HepG2 (cell line): ENCODE data around the gene PSMB1. TPM values are rescaled to one million over a fixed set of nuclear protein-coding genes. Genes with fewer than 3 reads are reported as not detected.

Source experiments
- ATF7-NPFF ChIP-seq: sonication (generic); formaldehyde crosslinking; IDR thresholded peaks from 2 replicates; pipeline ENCODE4 v1.8.1; 2023; ENCODE audit warnings: mild to moderate bottlenecking, low read depth, missing genetic modification reagents, moderate library complexity
- FOXC1 ChIP-seq: sonication (generic); formaldehyde crosslinking; IDR thresholded peaks from 2 replicates; pipeline ENCODE4 v1.8.0; 2022; ENCODE audit warnings: mild to moderate bottlenecking, missing genetic modification reagents, borderline replicate concordance
- IKZF1 ChIP-seq: fragments of 450-650 bp; IDR thresholded peaks from 2 replicates; pipeline ENCODE4 v1.7.1; 2016
- IRF2 ChIP-seq: IDR thresholded peaks from 2 replicates; pipeline ENCODE4 v1.6.1; 2018; ENCODE audit warnings: missing genetic modification reagents, missing compliant biosample characterization
- JARID2 ChIP-seq: sonication (generic); formaldehyde crosslinking; IDR thresholded peaks from 2 replicates; pipeline ENCODE4 v1.8.1; 2023; ENCODE audit warnings: missing genetic modification reagents, inconsistent platforms; ENCODE audit not compliant: insufficient replicate concordance
- KLF13 ChIP-seq: sonication (generic); formaldehyde crosslinking; IDR thresholded peaks from 2 replicates; pipeline ENCODE4 v1.4.0; 2020; ENCODE audit warnings: mild to moderate bottlenecking, missing genetic modification reagents
- NCOR1 ChIP-seq: fragments of 200-600 bp; sonication (generic); IDR thresholded peaks from 2 replicates; pipeline ENCODE4 v1.7.0; 2017; ENCODE audit warnings: antibody characterized with exemption, low read length, borderline replicate concordance
- NONO ChIP-seq, 2 experiments: fragments of 450-650 bp in 1 of 2; sonication (generic) in 1 of 2; formaldehyde crosslinking in 1 of 2; IDR thresholded peaks in 1 of 2; conservative IDR thresholded peaks in 1 of 2; 2 replicates each; pipeline versions ENCODE4 v1.6.1 to v1.8.0; 2017 to 2022; ENCODE audit warnings: mild to moderate bottlenecking in 1 of 2, missing genetic modification reagents in 1 of 2, moderate library complexity in 1 of 2
- POGZ ChIP-seq: sonication (generic); formaldehyde crosslinking; IDR thresholded peaks from 2 replicates; pipeline ENCODE4 v1.4.0; 2020; ENCODE audit warnings: mild to moderate bottlenecking, missing genetic modification reagents
- RFX3 ChIP-seq: IDR thresholded peaks from 2 replicates; pipeline ENCODE4 v1.6.1; 2016; ENCODE audit warnings: missing biosample characterization, missing genetic modification reagents
- TBL1XR1 ChIP-seq: fragments of 150-350 bp; IDR thresholded peaks from 2 replicates; pipeline ENCODE4 v1.6.1; 2014; ENCODE audit warnings: borderline replicate concordance, low read length; ENCODE audit not compliant: partially characterized antibody
- TEAD3 ChIP-seq: optimal IDR thresholded peaks from 2 replicates; pipeline ENCODE3; 2016; ENCODE audit warnings: borderline replicate concordance
- THYN1 ChIP-seq: sonication (generic); formaldehyde crosslinking; IDR thresholded peaks from 2 replicates; pipeline ENCODE4 v1.8.1; 2023; ENCODE audit warnings: low read depth, mild to moderate bottlenecking, moderate library complexity, missing genetic modification reagents, borderline replicate concordance
- ZFP36 ChIP-seq: fragments of 150-350 bp; IDR thresholded peaks from 2 replicates; pipeline ENCODE4 v1.6.1; 2018; ENCODE audit warnings: borderline replicate concordance, low read length, low read depth; ENCODE audit not compliant: partially characterized antibody
- ZNF124 ChIP-seq: sonication (generic); formaldehyde crosslinking; IDR thresholded peaks from 2 replicates; pipeline ENCODE4 v1.4.0; 2020; ENCODE audit warnings: missing genetic modification reagents
- ZNF160 ChIP-seq: sonication (generic); formaldehyde crosslinking; IDR thresholded peaks from 2 replicates; pipeline ENCODE4 v1.8.0; 2022; ENCODE audit warnings: mild to moderate bottlenecking, inconsistent platforms, missing genetic modification reagents
- ZNF484 ChIP-seq: sonication (generic); formaldehyde crosslinking; IDR thresholded peaks from 2 replicates; pipeline ENCODE4 v1.5.1; 2020; ENCODE audit warnings: mild to moderate bottlenecking, low read depth, missing genetic modification reagents, borderline replicate concordance
- ZNF510 ChIP-seq: sonication (generic); formaldehyde crosslinking; IDR thresholded peaks from 2 replicates; pipeline ENCODE4 v1.4.0; 2020; ENCODE audit warnings: low read depth, mild to moderate bottlenecking, missing genetic modification reagents
- ZNF543 ChIP-seq: sonication (generic); formaldehyde crosslinking; IDR thresholded peaks from 2 replicates; pipeline ENCODE4 v1.4.0; 2020; ENCODE audit warnings: mild to moderate bottlenecking, missing genetic modification reagents
- ZNF644 ChIP-seq: IDR thresholded peaks from 2 replicates; pipeline ENCODE4 v1.6.1; 2016; ENCODE audit warnings: low read depth
- ZNF780A ChIP-seq: sonication (generic); formaldehyde crosslinking; IDR thresholded peaks from 2 replicates; pipeline ENCODE4 v1.8.0; 2022; ENCODE audit warnings: mild to moderate bottlenecking, missing genetic modification reagents, moderate library complexity
- ZNF850 ChIP-seq: sonication (generic); formaldehyde crosslinking; conservative IDR thresholded peaks from 2 replicates; pipeline ENCODE4 v1.9.0; 2021; ENCODE audit warnings: mild to moderate bottlenecking, missing genetic modification reagents
- polyA plus RNA-seq, 8 experiments: library from polyadenylated mRNA; depleted of rRNA in 3 of 8; stranded (reverse) in 7 of 8; unstranded in 1 of 8; fragments of >200 nt; fragmentation: Illumina TruSeq in 4 of 8; extraction: Trizol in 4 of 8; gene quantifications; 2 replicates each; pipeline versions ENCODE4 v1.2.1 to v1.2.3, GENCODE V29; 2011 to 2016; ENCODE audit warnings: low read depth in 4 of 8, missing spikeins in 1 of 8, mixed read lengths in 1 of 8; ENCODE audit not compliant: insufficient read depth in 1 of 8
- total RNA-seq, 5 experiments: library from RNA; depleted of rRNA; stranded (reverse); fragments of >200 nt; fragmentation: Illumina TruSeq; extraction: Trizol; gene quantifications; 2 replicates each; pipeline ENCODE4 v1.2.3, GENCODE V29; 2016; ENCODE audit warnings: low read depth in 1 of 5
- TF ChIP-seq, protein P1 (sequence below): sonication (generic); formaldehyde crosslinking; IDR thresholded peaks from 2 replicates; pipeline ENCODE4 v1.4.0; 2020; ENCODE audit warnings: mild to moderate bottlenecking, missing genetic modification reagents
- TF ChIP-seq, protein P2 (sequence below): sonication (generic); formaldehyde crosslinking; IDR thresholded peaks from 2 replicates; pipeline ENCODE4 v1.5.0; 2020; ENCODE audit warnings: mild to moderate bottlenecking, missing genetic modification reagents, moderate library complexity
- TF ChIP-seq, protein P3 (sequence below): sonication (generic); formaldehyde crosslinking; conservative IDR thresholded peaks from 2 replicates; pipeline ENCODE4 v1.5.0; 2020; ENCODE audit warnings: missing genetic modification reagents
- TF ChIP-seq, protein P4 (sequence below): sonication (generic); formaldehyde crosslinking; IDR thresholded peaks from 2 replicates; pipeline ENCODE4 v1.5.1; 2020; ENCODE audit warnings: missing genetic modification reagents, mild to moderate bottlenecking, borderline replicate concordance

Gene PSMB1
- total and polyA plus RNA-seq, 2 of the 13 experiments (the other 11 are each of a cell fraction or from before 2014, with no cell fraction given), result 528 to 592 TPM

DNA sequence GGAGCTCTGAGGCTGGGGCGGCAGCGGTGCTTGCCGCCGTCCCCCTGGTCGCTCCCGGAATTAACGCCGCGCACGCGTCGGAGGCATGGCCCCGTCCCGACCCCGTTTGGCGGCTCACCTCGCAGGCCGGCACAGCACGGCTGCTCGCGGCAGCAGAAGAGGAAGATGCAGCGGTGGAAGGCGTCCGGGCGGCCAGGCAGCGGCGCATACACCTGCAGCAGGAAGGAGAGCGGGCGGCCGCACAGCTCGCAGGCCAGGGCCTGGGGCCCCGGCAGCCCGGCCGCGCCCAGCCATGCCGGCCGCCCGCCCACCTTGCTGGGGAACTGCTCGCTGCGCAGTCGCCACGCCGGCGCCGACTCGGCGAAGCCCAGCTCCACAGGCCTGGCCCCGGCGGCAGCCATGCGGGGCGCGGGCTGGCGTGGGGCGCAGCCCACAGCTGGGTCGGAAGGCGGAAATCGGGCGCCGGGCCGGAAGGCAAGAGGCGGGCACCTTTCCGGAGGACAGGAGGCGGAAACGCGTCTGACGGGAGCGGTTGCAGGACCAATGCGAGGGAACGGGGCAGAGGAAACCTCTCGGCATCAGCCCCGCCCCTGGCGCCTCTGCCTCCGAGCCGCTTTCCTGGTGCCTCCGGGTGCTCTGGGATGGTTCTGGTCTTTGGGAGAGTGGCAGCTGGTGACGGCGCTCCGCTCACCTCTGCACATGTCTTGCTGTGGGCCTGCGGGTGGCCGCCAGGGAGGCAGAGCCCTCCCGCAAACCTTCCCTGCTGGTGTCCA is 31.3 kb upstream of the PSMB1 start, which contains the start of gene PDCD2 (continued):
- TF ChIP-seq, protein P1, sequence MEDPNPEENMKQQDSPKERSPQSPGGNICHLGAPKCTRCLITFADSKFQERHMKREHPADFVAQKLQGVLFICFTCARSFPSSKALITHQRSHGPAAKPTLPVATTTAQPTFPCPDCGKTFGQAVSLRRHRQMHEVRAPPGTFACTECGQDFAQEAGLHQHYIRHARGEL (CRISPR knock-in tag), result no peak
- TF ChIP-seq ZNF644 (CRISPR knock-in tag) (peak; percentile 7; the same call in 1 of the 2 replicates), ZNF510 (CRISPR knock-in tag) (no peak), ZFP36 (no peak), FOXC1 (no peak), TEAD3 (CRISPR knock-in tag) (no peak), IRF2 (CRISPR knock-in tag) (peak; percentile 88), ZNF484 (CRISPR knock-in tag) (no peak), ATF7-NPFF (peak; percentile 84), ZNF124 (CRISPR knock-in tag) (0 out of 2 replicates have a peak, but pooled peaks have one; percentile 61), JARID2 (no peak), NCOR1 (no peak), NONO (IDR thresholded peaks at IDR 0.05) (no peak), NONO (CRISPR knock-in tag; conservative IDR thresholded peaks at IDR 0.05) (peak; percentile 91), POGZ (CRISPR knock-in tag) (peak; percentile 62), ZNF160 (CRISPR knock-in tag) (peak; percentile 68; the same call in 1 of the 2 replicates), RFX3 (CRISPR knock-in tag) (no peak), IKZF1 (no peak), TBL1XR1 (peak; percentile 71), ZNF543 (CRISPR knock-in tag) (peak; percentile 54; the same call in 1 of the 2 replicates), ZNF780A (CRISPR knock-in tag) (no peak), ZNF850 (CRISPR knock-in tag) (no peak), KLF13 (CRISPR knock-in tag) (no peak), THYN1 (0 out of 2 replicates have a peak, but pooled peaks have one; percentile 35)
- TF ChIP-seq, protein P2, sequence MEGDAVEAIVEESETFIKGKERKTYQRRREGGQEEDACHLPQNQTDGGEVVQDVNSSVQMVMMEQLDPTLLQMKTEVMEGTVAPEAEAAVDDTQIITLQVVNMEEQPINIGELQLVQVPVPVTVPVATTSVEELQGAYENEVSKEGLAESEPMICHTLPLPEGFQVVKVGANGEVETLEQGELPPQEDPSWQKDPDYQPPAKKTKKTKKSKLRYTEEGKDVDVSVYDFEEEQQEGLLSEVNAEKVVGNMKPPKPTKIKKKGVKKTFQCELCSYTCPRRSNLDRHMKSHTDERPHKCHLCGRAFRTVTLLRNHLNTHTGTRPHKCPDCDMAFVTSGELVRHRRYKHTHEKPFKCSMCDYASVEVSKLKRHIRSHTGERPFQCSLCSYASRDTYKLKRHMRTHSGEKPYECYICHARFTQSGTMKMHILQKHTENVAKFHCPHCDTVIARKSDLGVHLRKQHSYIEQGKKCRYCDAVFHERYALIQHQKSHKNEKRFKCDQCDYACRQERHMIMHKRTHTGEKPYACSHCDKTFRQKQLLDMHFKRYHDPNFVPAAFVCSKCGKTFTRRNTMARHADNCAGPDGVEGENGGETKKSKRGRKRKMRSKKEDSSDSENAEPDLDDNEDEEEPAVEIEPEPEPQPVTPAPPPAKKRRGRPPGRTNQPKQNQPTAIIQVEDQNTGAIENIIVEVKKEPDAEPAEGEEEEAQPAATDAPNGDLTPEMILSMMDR (CRISPR knock-in tag), result no peak; the same call in 1 of the 2 replicates
- TF ChIP-seq, protein P3, sequence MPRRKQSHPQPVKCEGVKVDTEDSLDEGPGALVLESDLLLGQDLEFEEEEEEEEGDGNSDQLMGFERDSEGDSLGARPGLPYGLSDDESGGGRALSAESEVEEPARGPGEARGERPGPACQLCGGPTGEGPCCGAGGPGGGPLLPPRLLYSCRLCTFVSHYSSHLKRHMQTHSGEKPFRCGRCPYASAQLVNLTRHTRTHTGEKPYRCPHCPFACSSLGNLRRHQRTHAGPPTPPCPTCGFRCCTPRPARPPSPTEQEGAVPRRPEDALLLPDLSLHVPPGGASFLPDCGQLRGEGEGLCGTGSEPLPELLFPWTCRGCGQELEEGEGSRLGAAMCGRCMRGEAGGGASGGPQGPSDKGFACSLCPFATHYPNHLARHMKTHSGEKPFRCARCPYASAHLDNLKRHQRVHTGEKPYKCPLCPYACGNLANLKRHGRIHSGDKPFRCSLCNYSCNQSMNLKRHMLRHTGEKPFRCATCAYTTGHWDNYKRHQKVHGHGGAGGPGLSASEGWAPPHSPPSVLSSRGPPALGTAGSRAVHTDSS (CRISPR knock-in tag), result 0 out of 2 replicates have a peak, but pooled peaks have one; percentile 29
- TF ChIP-seq, protein P4, sequence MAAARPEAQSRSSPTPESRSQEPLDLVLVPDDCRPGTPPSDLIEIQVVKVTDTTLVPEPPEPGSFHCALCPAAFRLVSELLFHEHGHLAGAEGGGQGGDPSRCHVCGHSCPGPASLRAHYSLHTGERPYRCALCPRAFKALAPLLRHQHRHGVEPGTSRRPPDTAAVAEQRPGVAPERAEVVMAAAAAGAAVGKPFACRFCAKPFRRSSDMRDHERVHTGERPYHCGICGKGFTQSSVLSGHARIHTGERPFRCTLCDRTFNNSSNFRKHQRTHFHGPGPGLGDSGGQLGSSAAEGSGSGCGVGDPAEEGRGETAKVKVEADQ (CRISPR knock-in tag), result peak; percentile 94
